ENCODE results near the gene MTFMT. TPM values are rescaled to one million over a fixed set of nuclear protein-coding genes. Genes with fewer than 3 reads are reported as not detected.

MTFMT gene
- total RNA-seq, 1 donor from 2014 or later, result 30.3 TPM

- Histone ChIP-seq H2AFZ (replicated peaks) (no peak overlapping the region), H3K79me2 (ENCODE audit: low read depth) (no peaks in the 10 kb centered on the region), H3K4me3 (no peak overlapping the region), H3K4me2 (no peak overlapping the region), H3K4me1 (no peaks in the 10 kb centered on the region), H3K27ac (no peak overlapping the region), H3K9me3 (ENCODE audit: low read depth) (no peaks in the 10 kb centered on the region), H3K36me3 (no peaks in the 10 kb centered on the region), H3F3A (ENCODE audit: low read depth) (peaks cover 11% of the 10 kb centered on the region), H4K20me1 (ENCODE audit: low read depth) (no peaks in the 10 kb centered on the region), H3K9ac (no peak overlapping the region), H3K27me3 (peaks cover 19% of the 10 kb centered on the region)
- TF ChIP-seq CTCF (IDR thresholded peaks at IDR 0.05), result no peak
- no peak for TF ChIP-seq EZH2phosphoT487 (IDR thresholded peaks at IDR 0.05)
- no peak overlapping the region for H3K4me3 Mint-ChIP-seq
- H3K4me1 Mint-ChIP-seq, result peaks cover 13% of the 10 kb centered on the region
- DNase-seq (ENCODE audit: low spot score), result no peak
- no peaks in the 10 kb centered on the region for H3K36me3 Mint-ChIP-seq
- no peak overlapping the region for H3K27ac Mint-ChIP-seq
- no peaks in the 10 kb centered on the region for H3K9me3 Mint-ChIP-seq
- H3K27me3 Mint-ChIP-seq (ENCODE audit: insufficient read depth, low read depth), result peaks cover 12% of the 10 kb centered on the region
Observed at GRCh38 chr15:65034719-65035118, 5.3 kb upstream of the MTFMT start.

- Mint-ChIP-seq H3K27me3 (ENCODE audit: insufficient read depth, low read depth) (peaks cover 12% of the 10 kb centered on the region), H3K36me3 (no peaks in the 10 kb centered on the region), H3K27ac (no peak overlapping the region), H3K4me3 (no peak overlapping the region), H3K9me3 (no peaks in the 10 kb centered on the region), H3K4me1 (peaks cover 12% of the 10 kb centered on the region)
- Histone ChIP-seq H4K20me1 (ENCODE audit: low read depth) (no peaks in the 10 kb centered on the region), H3K9ac (no peak overlapping the region), H3K36me3 (no peaks in the 10 kb centered on the region), H3K4me2 (no peak overlapping the region), H3K4me3 (no peak overlapping the region), H3K9me3 (ENCODE audit: low read depth) (no peaks in the 10 kb centered on the region), H2AFZ (replicated peaks) (no peak overlapping the region), H3F3A (ENCODE audit: low read depth) (peaks cover 11% of the 10 kb centered on the region), H3K27me3 (peaks cover 19% of the 10 kb centered on the region), H3K79me2 (ENCODE audit: low read depth) (peaks cover 6% of the 10 kb centered on the region), H3K27ac (no peak overlapping the region), H3K4me1 (no peaks in the 10 kb centered on the region)
- TF ChIP-seq CTCF (IDR thresholded peaks at IDR 0.05) (peak; percentile 51), EZH2 (IDR thresholded peaks at IDR 0.05) (no peak), EZH2phosphoT487 (IDR thresholded peaks at IDR 0.05) (no peak)
- peak; percentile 56 for DNase-seq (ENCODE audit: low spot score)
Observed at GRCh38 chr15:65033659-65034269, 4.3 kb upstream of the MTFMT start.

GRCh38 chr15:65032801-65033537, 3.5 kb upstream of the MTFMT start:
- peaks cover 18% of the 10 kb centered on the region for H3K4me1 Mint-ChIP-seq
- no peak overlapping the region for H3K4me3 Mint-ChIP-seq
- H3K27ac ChIP-seq, result no peak overlapping the region
- no peaks in the 10 kb centered on the region for H3K9me3 ChIP-seq (ENCODE audit: low read depth)
- DNase-seq (ENCODE audit: low spot score), result peak; percentile 92
- H3K9ac ChIP-seq, result no peak overlapping the region
- no peak overlapping the region for H2AFZ ChIP-seq (replicated peaks)
- peak overlapping the region; percentile 28 for H3K4me2 ChIP-seq
- H3K79me2 ChIP-seq (ENCODE audit: low read depth), result peaks cover 14% of the 10 kb centered on the region
- no peaks in the 10 kb centered on the region for H3K9me3 Mint-ChIP-seq
- peak overlapping the region; percentile 92 for H3K27ac Mint-ChIP-seq
- peaks cover 12% of the 10 kb centered on the region for H3K27me3 Mint-ChIP-seq (ENCODE audit: insufficient read depth, low read depth)
- H3K36me3 ChIP-seq, result no peaks in the 10 kb centered on the region
- H3K27me3 ChIP-seq, result peaks cover 19% of the 10 kb centered on the region
- H4K20me1 ChIP-seq (ENCODE audit: low read depth), result peaks cover 6% of the 10 kb centered on the region
- TF ChIP-seq EZH2phosphoT487 (IDR thresholded peaks at IDR 0.05), result no peak
- TF ChIP-seq CTCF (IDR thresholded peaks at IDR 0.05), result peak; percentile 83
- H3K4me3 ChIP-seq, result no peak overlapping the region
- peaks cover 11% of the 10 kb centered on the region for H3F3A ChIP-seq (ENCODE audit: low read depth)
- no peaks in the 10 kb centered on the region for H3K36me3 Mint-ChIP-seq
- no peaks in the 10 kb centered on the region for H3K4me1 ChIP-seq
